Endodermal cell (in vitro differentiated cells): ENCODE results near the gene NUDT22. TPM values are rescaled to one million over a fixed set of nuclear protein-coding genes. Genes with fewer than 3 reads are reported as not detected.

Experiments used
- DNase-seq: peaks from one replicate; pipeline ENCODE4 v3.0.0-alpha.2; 2017
- H3K27ac ChIP-seq: 2 replicates; pipeline ENCODE4 v1.5.1; 2013; ENCODE audit warnings: mild to moderate bottlenecking, low read depth, low read length, moderate library complexity
- H3K27me3 ChIP-seq: 2 replicates; pipeline ENCODE4 v1.6.1; 2013; ENCODE audit warnings: mild to moderate bottlenecking, low read length, moderate library complexity; ENCODE audit not compliant: insufficient read depth, control insufficient read depth, poor library complexity, severe bottlenecking
- H3K36me3 ChIP-seq: 2 replicates; pipeline ENCODE4 v1.7.0; 2013; ENCODE audit warnings: mild to moderate bottlenecking, low read length, moderate library complexity; ENCODE audit not compliant: control insufficient read depth, insufficient read depth
- H3K4me1 ChIP-seq: one replicate; pipeline ENCODE4 v1.7.0; 2013; ENCODE audit warnings: low read length; ENCODE audit not compliant: control insufficient read depth, insufficient read depth
- H3K4me3 ChIP-seq: 2 replicates; pipeline ENCODE4 v1.5.1; 2013; ENCODE audit warnings: mild to moderate bottlenecking, low read length, moderate library complexity
- H3K9ac ChIP-seq: 2 replicates; pipeline ENCODE4 v1.6.1; 2013; ENCODE audit warnings: mild to moderate bottlenecking, low read length, moderate library complexity; ENCODE audit not compliant: poor library complexity, severe bottlenecking; ENCODE audit errors: extremely low read depth
- H3K9me3 ChIP-seq: 2 replicates; pipeline ENCODE4 v1.6.1; 2013; ENCODE audit warnings: mild to moderate bottlenecking, low read length, moderate library complexity; ENCODE audit not compliant: control insufficient read depth
- H3K27ac Mint-ChIP-seq: 2 replicates; pipeline ENCODE4 v1.8.0; 2020; ENCODE audit warnings: mixed read lengths
- H3K27me3 Mint-ChIP-seq: 2 replicates; pipeline ENCODE4 v1.8.0; 2021; ENCODE audit warnings: mild to moderate bottlenecking, mixed read lengths; ENCODE audit not compliant: insufficient read depth
- H3K36me3 Mint-ChIP-seq: 2 replicates; pipeline ENCODE4 v1.8.0; 2020; ENCODE audit warnings: low read depth, mixed read lengths
- H3K4me1 Mint-ChIP-seq: 2 replicates; pipeline ENCODE4 v1.8.0; 2020; ENCODE audit warnings: mixed read lengths
- H3K4me3 Mint-ChIP-seq: 2 replicates; pipeline ENCODE4 v1.8.0; 2020; ENCODE audit warnings: mild to moderate bottlenecking, moderate library complexity, mixed read lengths
- H3K9me3 Mint-ChIP-seq: 2 replicates; pipeline ENCODE4 v1.8.0; 2020; ENCODE audit warnings: mild to moderate bottlenecking, mixed read lengths
- WGBS, 2 experiments: methylation state at CpG; one replicate each; pipeline versions ENCODE4 v1.1.5 to v1.1.7; 2013; ENCODE audit warnings: missing lambda C conversion rate in 2 of 2, mixed read lengths in 1 of 2; ENCODE audit not compliant: insufficient coverage in 1 of 2, insufficient read length in 1 of 2; 5-methylcytosine and 5-hydroxymethylcytosine counted together
- total RNA-seq, 2 donors: library from RNA; stranded (reverse); fragmentation: NEBNext Ultra II Directional in 1 of 2; extraction: Animal tissue kit (Norgen Biotek cat#: 25700) in 1 of 2; gene quantifications; 2 replicates in 1 of 2; 3 replicates in 1 of 2; pipeline ENCODE4 v1.2.1, GENCODE V29; 2021
- TF ChIP-seq, protein P1 (sequence below): fragments of 200-600 bp; sonication (generic); conservative IDR thresholded peaks from 2 replicates; pipeline ENCODE4 v1.5.0; 2021; ENCODE audit warnings: antibody characterized with exemption, mild to moderate bottlenecking

NUDT22 gene
- total RNA-seq, 2 donors from 2014 or later, result 54.4 to 55.9 TPM

DNA sequence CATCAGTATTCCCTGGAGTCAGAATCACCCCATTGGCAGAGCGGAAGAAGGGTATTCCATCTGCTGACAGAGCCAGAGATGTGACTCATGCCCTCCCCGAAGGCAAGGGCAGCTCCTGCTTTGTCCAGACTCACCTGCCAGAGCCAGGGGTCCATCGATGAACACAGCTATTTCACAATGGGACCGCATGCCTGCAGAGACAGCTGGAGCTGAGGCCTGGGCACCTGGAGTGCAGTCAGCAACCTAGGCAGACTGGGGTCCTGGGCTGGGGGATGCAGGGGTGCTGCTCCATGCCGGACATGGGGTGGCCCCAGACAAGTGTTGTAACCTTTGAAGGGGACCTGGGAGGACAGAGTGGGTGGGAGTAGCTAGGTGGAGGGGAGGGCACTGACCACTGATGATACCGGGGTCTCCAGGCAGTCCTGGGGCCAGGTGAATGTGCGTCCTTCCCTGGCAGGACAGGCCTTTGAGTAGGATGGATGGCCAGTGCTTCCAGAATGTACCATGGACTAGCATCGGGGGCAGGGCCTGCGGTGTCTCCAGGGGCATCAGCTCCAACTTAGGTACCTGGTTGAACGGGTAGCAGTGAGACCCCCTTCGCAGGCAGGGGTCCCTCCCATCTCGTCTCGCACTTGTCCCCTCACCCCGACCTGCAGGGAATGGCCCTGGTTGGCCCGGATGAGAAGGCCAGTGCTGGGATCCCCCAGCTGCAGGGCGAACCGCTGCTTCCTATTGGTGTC is 1.8 kb upstream of the NUDT22 start:
- TF ChIP-seq, protein P1, sequence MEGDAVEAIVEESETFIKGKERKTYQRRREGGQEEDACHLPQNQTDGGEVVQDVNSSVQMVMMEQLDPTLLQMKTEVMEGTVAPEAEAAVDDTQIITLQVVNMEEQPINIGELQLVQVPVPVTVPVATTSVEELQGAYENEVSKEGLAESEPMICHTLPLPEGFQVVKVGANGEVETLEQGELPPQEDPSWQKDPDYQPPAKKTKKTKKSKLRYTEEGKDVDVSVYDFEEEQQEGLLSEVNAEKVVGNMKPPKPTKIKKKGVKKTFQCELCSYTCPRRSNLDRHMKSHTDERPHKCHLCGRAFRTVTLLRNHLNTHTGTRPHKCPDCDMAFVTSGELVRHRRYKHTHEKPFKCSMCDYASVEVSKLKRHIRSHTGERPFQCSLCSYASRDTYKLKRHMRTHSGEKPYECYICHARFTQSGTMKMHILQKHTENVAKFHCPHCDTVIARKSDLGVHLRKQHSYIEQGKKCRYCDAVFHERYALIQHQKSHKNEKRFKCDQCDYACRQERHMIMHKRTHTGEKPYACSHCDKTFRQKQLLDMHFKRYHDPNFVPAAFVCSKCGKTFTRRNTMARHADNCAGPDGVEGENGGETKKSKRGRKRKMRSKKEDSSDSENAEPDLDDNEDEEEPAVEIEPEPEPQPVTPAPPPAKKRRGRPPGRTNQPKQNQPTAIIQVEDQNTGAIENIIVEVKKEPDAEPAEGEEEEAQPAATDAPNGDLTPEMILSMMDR, result no peak
- no peak overlapping the region for H3K27ac Mint-ChIP-seq
- no peaks in the 10 kb centered on the region for H3K9me3 Mint-ChIP-seq
- H3K4me1 Mint-ChIP-seq, result peaks cover 10% of the 10 kb centered on the region
- no peaks in the 10 kb centered on the region for H3K36me3 Mint-ChIP-seq
- H3K4me3 Mint-ChIP-seq, result peak overlapping the region; percentile 74
- peaks cover 4% of the 10 kb centered on the region for H3K4me1 ChIP-seq
- no peaks in the 10 kb centered on the region for H3K9me3 ChIP-seq
- H3K27ac ChIP-seq, result no peak overlapping the region
- no peaks in the 10 kb centered on the region for H3K27me3 ChIP-seq
- peaks cover 5% of the 10 kb centered on the region for H3K36me3 ChIP-seq
- DNase-seq, result peak; percentile 45
- no peak overlapping the region for H3K9ac ChIP-seq
- no peak overlapping the region for H3K4me3 ChIP-seq
- 93 to 98% methylated on average over 13 to 17 of the region's 17 CpGs for WGBS, 2 experiments
- no peaks in the 10 kb centered on the region for H3K27me3 Mint-ChIP-seq

DNA sequence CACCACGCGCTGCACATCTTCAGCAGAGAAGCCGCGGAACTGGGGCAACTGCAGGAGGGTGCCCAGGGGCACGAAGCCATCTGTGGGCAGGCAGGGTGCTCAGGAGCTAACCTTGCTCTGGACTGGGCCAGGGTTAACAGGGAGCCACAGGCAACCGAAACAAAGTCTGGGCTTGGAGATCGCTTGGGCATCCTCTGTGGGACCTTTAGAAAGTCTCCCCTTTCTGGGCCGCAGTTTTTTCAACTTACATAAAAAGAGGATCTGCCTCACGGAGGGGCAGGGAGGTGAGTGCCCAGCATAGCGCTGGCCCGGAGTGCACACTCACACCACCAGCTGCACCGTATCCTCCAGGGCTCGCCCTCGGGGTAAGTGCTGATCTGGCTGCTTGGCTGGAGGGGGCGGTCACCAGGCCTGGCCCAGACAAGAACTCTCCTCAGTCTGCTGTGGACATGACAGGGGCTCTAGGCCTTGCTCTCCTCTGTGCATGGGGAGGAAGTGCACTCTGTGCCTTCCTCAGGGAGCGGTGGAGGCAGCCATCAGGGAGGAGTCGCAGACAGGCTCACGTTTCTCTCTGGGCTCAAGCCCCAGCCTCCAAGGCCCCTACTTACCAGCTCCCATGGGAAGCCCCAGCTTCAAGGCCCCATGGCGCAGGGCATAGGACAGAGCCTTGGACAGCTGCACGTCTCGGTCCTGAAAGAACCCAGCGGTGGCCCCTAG is 1.0 kb upstream of the NUDT22 start:
- Histone ChIP-seq H3K36me3 (peaks cover 5% of the 10 kb centered on the region), H3K27me3 (no peaks in the 10 kb centered on the region), H3K9me3 (no peaks in the 10 kb centered on the region), H3K9ac (peak overlapping the region; percentile 57), H3K4me3 (peak overlapping the region; percentile 92), H3K4me1 (peaks cover 4% of the 10 kb centered on the region), H3K27ac (no peak overlapping the region)
- 84 to 86% methylated on average over 13 to 22 of the region's 22 CpGs for WGBS, 2 experiments
- Mint-ChIP-seq H3K27ac (peak overlapping the region; percentile 74), H3K36me3 (no peaks in the 10 kb centered on the region), H3K27me3 (no peaks in the 10 kb centered on the region), H3K4me3 (peak overlapping the region; percentile 74), H3K4me1 (peaks cover 11% of the 10 kb centered on the region), H3K9me3 (no peaks in the 10 kb centered on the region)
- DNase-seq, result peak; percentile 54
- TF ChIP-seq, protein P1, result no peak

DNA sequence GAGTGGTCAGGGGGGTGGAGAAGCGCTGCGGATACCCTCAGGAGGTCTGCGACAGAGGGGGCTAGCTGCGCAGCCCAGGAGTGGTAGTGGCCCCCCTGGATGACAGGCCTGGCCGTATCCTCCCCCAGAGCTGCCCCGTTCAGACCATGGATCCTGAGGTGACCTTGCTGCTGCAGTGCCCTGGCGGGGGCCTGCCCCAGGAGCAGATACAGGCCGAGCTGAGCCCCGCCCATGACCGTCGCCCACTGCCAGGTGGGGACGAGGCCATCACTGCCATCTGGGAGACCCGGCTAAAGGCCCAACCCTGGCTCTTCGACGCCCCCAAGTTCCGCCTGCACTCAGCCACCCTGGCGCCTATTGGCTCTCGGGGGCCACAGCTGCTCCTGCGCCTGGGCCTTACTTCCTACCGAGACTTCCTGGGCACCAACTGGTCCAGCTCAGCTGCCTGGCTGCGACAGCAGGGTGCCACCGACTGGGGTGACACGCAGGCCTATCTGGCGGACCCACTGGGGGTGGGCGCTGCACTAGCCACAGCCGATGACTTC is 505 bp downstream of the NUDT22 start:
- Histone ChIP-seq H3K4me3 (peak overlapping the region; percentile 92), H3K27ac (no peak overlapping the region), H3K27me3 (no peaks in the 10 kb centered on the region), H3K9me3 (no peaks in the 10 kb centered on the region), H3K36me3 (no peaks in the 10 kb centered on the region), H3K9ac (peak overlapping the region; percentile 57), H3K4me1 (peaks cover 4% of the 10 kb centered on the region)
- no peaks in the 10 kb centered on the region for H3K36me3 Mint-ChIP-seq
- DNase-seq, result peak; percentile 76
- H3K4me1 Mint-ChIP-seq, result peaks cover 13% of the 10 kb centered on the region
- peaks cover 2% of the 10 kb centered on the region for H3K27me3 Mint-ChIP-seq
- no peaks in the 10 kb centered on the region for H3K9me3 Mint-ChIP-seq
- H3K4me3 Mint-ChIP-seq, result peak overlapping the region; percentile 74
- TF ChIP-seq, protein P1, result no peak
- WGBS, 2 experiments, result 15 to 39% methylated on average over 11 to 26 of the region's 26 CpGs
- H3K27ac Mint-ChIP-seq, result no peak overlapping the region
